Measurements from ENCODE around the gene DLG2.

Gene DLG2

DNA sequence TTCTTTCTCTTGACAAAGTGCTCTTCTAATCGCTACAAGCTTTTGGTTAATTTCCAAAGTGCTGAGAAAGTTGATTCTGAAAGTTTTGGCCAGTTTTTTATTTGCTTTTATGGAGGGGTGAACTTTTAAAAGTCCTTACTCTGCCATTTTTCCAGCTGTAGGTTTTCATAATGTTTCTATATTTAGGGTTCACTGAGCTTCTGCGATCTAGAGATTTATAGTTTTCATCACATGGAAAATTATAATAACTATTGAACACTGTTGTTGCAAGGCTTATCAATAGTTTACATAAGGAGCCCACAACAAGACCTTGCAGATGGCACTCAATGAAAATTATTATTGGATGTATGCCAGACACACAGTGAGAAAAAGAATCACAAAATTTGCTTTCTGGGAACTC lies 55.1 kb downstream of the DLG2 start:
- Histone ChIP-seq H2AFZ (ENCODE audit: low read depth, low read length) (no peak overlapping the region), H3K4me2 (ENCODE audit: low read length) (no peak overlapping the region), H4K20me1 (ENCODE audit: insufficient read depth, low read length) (no peaks in the 10 kb centered on the region), H3K9ac (ENCODE audit: low read length) (no peak overlapping the region), H3K79me2 (ENCODE audit: low read length) (no peaks in the 10 kb centered on the region), H3K9me3 (ENCODE audit: insufficient read depth, low read length) (no peaks in the 10 kb centered on the region), H3K4me1 (ENCODE audit: low read length) (no peaks in the 10 kb centered on the region), H3K4me3 (ENCODE audit: low read length) (no peak overlapping the region), H3K27ac (ENCODE audit: low read length) (no peak overlapping the region), H3K27me3 (ENCODE audit: low read depth, low read length) (no peaks in the 10 kb centered on the region), H3K36me3 (replicated peaks; ENCODE audit: low read depth, low read length) (no peaks in the 10 kb centered on the region)
- TF ChIP-seq, protein P1, sequence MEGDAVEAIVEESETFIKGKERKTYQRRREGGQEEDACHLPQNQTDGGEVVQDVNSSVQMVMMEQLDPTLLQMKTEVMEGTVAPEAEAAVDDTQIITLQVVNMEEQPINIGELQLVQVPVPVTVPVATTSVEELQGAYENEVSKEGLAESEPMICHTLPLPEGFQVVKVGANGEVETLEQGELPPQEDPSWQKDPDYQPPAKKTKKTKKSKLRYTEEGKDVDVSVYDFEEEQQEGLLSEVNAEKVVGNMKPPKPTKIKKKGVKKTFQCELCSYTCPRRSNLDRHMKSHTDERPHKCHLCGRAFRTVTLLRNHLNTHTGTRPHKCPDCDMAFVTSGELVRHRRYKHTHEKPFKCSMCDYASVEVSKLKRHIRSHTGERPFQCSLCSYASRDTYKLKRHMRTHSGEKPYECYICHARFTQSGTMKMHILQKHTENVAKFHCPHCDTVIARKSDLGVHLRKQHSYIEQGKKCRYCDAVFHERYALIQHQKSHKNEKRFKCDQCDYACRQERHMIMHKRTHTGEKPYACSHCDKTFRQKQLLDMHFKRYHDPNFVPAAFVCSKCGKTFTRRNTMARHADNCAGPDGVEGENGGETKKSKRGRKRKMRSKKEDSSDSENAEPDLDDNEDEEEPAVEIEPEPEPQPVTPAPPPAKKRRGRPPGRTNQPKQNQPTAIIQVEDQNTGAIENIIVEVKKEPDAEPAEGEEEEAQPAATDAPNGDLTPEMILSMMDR (IDR thresholded peaks at IDR 0.05; ENCODE audit: low read depth, low read length) = no peak
- TF ChIP-seq EZH2phosphoT487 (IDR thresholded peaks at IDR 0.05; ENCODE audit: low read depth) = no peak

DNA sequence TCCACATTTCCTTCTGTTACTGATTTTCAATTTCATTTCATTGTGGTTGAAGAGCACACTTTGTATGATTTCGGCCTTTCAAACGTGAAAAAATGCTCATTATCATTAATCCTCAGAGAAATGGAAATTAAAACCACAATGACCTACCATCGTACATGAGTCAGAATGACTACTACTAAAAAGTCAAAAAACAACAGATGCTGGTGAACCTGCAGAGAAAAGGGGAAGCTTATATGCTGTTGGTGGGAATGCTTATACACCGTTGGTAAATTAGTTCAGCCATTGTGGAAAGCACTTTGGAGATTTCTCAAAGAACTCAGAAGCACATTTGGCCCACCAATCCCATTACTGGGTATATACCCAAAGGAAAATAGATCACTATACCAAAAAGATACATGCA lies 57.6 kb downstream of the DLG2 start:
- Histone ChIP-seq H3K79me2 (ENCODE audit: low read length) (no peaks in the 10 kb centered on the region), H3K27me3 (ENCODE audit: low read depth, low read length) (no peaks in the 10 kb centered on the region), H3K9ac (ENCODE audit: low read length) (no peak overlapping the region), H3K4me2 (ENCODE audit: low read length) (no peak overlapping the region), H3K27ac (ENCODE audit: low read length) (no peak overlapping the region), H3K36me3 (replicated peaks; ENCODE audit: low read depth, low read length) (no peaks in the 10 kb centered on the region), H2AFZ (ENCODE audit: low read depth, low read length) (no peak overlapping the region), H3K4me3 (ENCODE audit: low read length) (no peak overlapping the region), H3K9me3 (ENCODE audit: insufficient read depth, low read length) (no peaks in the 10 kb centered on the region), H3K4me1 (ENCODE audit: low read length) (no peaks in the 10 kb centered on the region), H4K20me1 (ENCODE audit: insufficient read depth, low read length) (no peaks in the 10 kb centered on the region)
- no peak for TF ChIP-seq EZH2phosphoT487 (IDR thresholded peaks at IDR 0.05; ENCODE audit: low read depth)
- TF ChIP-seq, protein P1 (IDR thresholded peaks at IDR 0.05; ENCODE audit: low read depth, low read length) = no peak

GRCh38 chr11:85558411-85558810 lies 68.7 kb downstream of the DLG2 start:
- no peak for TF ChIP-seq EZH2phosphoT487 (IDR thresholded peaks at IDR 0.05; ENCODE audit: low read depth)
- TF ChIP-seq, protein P1 (IDR thresholded peaks at IDR 0.05; ENCODE audit: low read depth, low read length) = no peak
- no peaks in the 10 kb centered on the region for H3K79me2 ChIP-seq (ENCODE audit: low read length)

DNA sequence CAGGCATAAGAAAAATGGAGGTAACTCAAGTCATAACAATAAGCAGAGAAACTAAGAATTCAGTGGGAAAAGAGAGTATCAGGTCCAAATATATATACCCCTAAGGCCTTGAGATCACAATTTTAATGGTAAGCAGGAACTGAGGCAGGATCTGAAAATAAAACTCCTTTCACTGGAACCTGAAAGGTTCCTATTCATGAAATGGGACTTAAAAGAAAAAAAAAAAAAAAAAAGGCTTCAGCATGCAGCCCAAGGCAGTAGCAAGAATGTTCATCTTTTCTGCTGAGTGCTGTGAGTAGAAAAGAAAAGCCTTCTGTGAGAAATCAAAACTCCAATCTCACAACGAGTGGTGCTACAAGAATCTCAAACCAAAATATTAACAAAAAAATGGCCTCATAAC lies 75.3 kb downstream of the DLG2 start:
- Histone ChIP-seq H3K4me2 (ENCODE audit: low read length) (no peak overlapping the region), H4K20me1 (ENCODE audit: insufficient read depth, low read length) (no peaks in the 10 kb centered on the region), H3K4me3 (ENCODE audit: low read length) (no peak overlapping the region), H3K27me3 (ENCODE audit: low read depth, low read length) (no peaks in the 10 kb centered on the region), H3K36me3 (replicated peaks; ENCODE audit: low read depth, low read length) (no peaks in the 10 kb centered on the region), H3K79me2 (ENCODE audit: low read length) (no peaks in the 10 kb centered on the region), H3K9me3 (ENCODE audit: insufficient read depth, low read length) (no peaks in the 10 kb centered on the region), H3K27ac (ENCODE audit: low read length) (no peak overlapping the region), H2AFZ (ENCODE audit: low read depth, low read length) (no peak overlapping the region), H3K9ac (ENCODE audit: low read length) (no peak overlapping the region), H3K4me1 (ENCODE audit: low read length) (no peaks in the 10 kb centered on the region)
- TF ChIP-seq, protein P1 (IDR thresholded peaks at IDR 0.05; ENCODE audit: low read depth, low read length) = no peak
- no peak for TF ChIP-seq EZH2phosphoT487 (IDR thresholded peaks at IDR 0.05; ENCODE audit: low read depth)

More at GRCh38 chr11:85558411-85558810, 68.7 kb downstream of the DLG2 start:
- no peaks in the 10 kb centered on the region for H4K20me1 ChIP-seq (ENCODE audit: insufficient read depth, low read length)
- H3K9me3 ChIP-seq (ENCODE audit: insufficient read depth, low read length) = no peaks in the 10 kb centered on the region
- no peaks in the 10 kb centered on the region for H3K27me3 ChIP-seq (ENCODE audit: low read depth, low read length)
- H3K36me3 ChIP-seq (replicated peaks; ENCODE audit: low read depth, low read length) = no peaks in the 10 kb centered on the region
- no peak overlapping the region for H3K27ac ChIP-seq (ENCODE audit: low read length)
- no peak overlapping the region for H3K4me3 ChIP-seq (ENCODE audit: low read length)
- no peak overlapping the region for H3K9ac ChIP-seq (ENCODE audit: low read length)
- H3K4me1 ChIP-seq (ENCODE audit: low read length) = no peaks in the 10 kb centered on the region
- no peak overlapping the region for H3K4me2 ChIP-seq (ENCODE audit: low read length)
- H2AFZ ChIP-seq (ENCODE audit: low read depth, low read length) = no peak overlapping the region
